ENCODE measurements around the gene MRPL28.

- TF ChIP-seq, protein P1, sequence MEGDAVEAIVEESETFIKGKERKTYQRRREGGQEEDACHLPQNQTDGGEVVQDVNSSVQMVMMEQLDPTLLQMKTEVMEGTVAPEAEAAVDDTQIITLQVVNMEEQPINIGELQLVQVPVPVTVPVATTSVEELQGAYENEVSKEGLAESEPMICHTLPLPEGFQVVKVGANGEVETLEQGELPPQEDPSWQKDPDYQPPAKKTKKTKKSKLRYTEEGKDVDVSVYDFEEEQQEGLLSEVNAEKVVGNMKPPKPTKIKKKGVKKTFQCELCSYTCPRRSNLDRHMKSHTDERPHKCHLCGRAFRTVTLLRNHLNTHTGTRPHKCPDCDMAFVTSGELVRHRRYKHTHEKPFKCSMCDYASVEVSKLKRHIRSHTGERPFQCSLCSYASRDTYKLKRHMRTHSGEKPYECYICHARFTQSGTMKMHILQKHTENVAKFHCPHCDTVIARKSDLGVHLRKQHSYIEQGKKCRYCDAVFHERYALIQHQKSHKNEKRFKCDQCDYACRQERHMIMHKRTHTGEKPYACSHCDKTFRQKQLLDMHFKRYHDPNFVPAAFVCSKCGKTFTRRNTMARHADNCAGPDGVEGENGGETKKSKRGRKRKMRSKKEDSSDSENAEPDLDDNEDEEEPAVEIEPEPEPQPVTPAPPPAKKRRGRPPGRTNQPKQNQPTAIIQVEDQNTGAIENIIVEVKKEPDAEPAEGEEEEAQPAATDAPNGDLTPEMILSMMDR (IDR thresholded peaks at IDR 0.05; ENCODE audit: low read depth, low read length, missing input control) = no peak
- TF ChIP-seq SP1 (IDR thresholded peaks at IDR 0.05) (no peak), EGR1 (IDR thresholded peaks at IDR 0.05; ENCODE audit: low read depth in 2 of 2) (no peak), RXRA (IDR thresholded peaks at IDR 0.05) (no peak), ZBTB33 (IDR thresholded peaks at IDR 0.05) (no peak), HNF4G (IDR thresholded peaks at IDR 0.05) (no peak), GABPA (IDR thresholded peaks at IDR 0.05 in 1 of 2, conservative IDR thresholded peaks at IDR 0.05 in 1 of 2) (no peak), TAF1 (conservative IDR thresholded peaks at IDR 0.05) (no peak)
- TF ChIP-seq, protein P2, sequence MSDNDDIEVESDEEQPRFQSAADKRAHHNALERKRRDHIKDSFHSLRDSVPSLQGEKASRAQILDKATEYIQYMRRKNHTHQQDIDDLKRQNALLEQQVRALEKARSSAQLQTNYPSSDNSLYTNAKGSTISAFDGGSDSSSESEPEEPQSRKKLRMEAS (IDR thresholded peaks at IDR 0.05) = no peak
Measured at GRCh38 chr16:383326-384051, 13.2 kb upstream of the MRPL28 start.

Data from liver (tissue), 3 donors.